ENCODE measurements around the gene SNHG17. TPM values are rescaled to one million over a fixed set of nuclear protein-coding genes. Genes with fewer than 3 reads are reported as not detected.

SNHG17 gene
- total RNA-seq, 1 donor from 2014 or later: 39.3 TPM

DNA sequence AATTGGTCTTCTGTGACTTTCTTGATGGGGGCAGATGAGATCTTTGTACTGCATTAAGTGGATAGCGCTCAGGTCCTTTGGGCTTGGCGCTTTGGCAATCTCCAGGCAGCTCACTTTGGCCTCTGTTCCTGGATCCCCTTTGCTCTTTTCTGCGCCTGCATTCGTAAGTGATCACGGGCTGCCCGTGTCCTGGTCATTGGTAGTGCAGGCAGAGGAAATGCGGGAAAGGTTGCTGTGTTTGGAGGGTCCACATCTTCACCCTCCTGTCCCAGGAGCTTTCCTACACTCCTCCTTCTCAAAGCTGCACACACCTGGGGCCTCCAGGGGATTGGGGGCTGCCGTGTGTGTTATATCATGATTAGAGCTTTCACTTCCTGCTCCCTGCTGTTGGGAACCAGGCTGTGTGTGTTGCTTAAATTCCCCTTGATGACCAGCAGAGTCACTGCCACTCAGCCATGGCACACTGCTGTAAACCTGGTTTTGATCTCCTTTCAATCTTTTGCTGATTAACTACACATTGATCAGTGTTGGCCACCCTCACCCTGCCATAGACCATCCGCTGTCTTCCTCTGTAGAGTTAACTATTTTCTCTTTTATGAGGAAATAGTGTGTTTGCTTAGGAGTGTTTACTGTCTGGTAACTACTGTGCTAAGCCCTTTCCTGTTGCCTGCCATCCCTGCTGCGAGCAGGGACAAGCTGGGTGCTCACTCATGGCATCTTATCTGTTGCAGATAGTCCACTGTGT, 13.0 kb upstream of the SNHG17 start:
- H3K27me3 Mint-ChIP-seq (ENCODE audit: low read depth, unreplicated experiment): no peaks in the 10 kb centered on the region
- no peak overlapping the region for H3K4me3 ChIP-seq (ENCODE audit: insufficient read depth, low read depth, low read length)

DNA sequence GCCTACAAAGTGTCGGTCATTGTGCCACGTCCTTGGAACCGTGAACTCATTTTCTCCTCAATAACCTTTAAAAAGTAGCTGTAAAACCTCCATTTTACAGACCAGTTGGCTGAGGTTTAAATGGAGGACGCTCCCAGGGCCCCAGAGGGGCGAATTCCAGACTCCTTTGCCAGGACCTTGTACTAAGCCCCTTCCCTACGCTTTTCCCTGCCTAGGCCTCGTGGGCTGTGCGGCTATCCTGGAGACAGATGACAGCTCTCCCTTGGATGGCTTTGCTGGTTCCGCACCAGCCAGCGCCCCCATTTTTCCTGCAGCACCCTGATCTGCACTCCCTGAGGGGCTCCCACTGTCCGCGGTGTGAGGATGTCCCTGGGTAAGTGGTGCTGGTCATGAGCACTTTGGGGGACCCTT, 12.1 kb upstream of the SNHG17 start:
- Mint-ChIP-seq H3K27me3 (ENCODE audit: low read depth, unreplicated experiment) (peaks cover 5% of the 10 kb centered on the region), H3K9me3 (ENCODE audit: unreplicated experiment) (no peaks in the 10 kb centered on the region), H3K4me3 (ENCODE audit: unreplicated experiment) (peak overlapping the region; percentile 79), H3K27ac (ENCODE audit: unreplicated experiment) (peak overlapping the region; percentile 62), H3K36me3 (ENCODE audit: low read depth, unreplicated experiment) (peaks cover 20% of the 10 kb centered on the region), H3K4me1 (ENCODE audit: low read depth, unreplicated experiment) (peaks cover 32% of the 10 kb centered on the region)
- H3K4me1 ChIP-seq (ENCODE audit: insufficient read depth, low read length): peaks cover 30% of the 10 kb centered on the region
- H4K20me1 ChIP-seq (ENCODE audit: insufficient read depth, low read length): no peaks in the 10 kb centered on the region
- peaks cover 25% of the 10 kb centered on the region for H3K79me2 ChIP-seq (ENCODE audit: insufficient read depth, low read length)
- no peaks in the 10 kb centered on the region for H3K9me3 ChIP-seq (ENCODE audit: insufficient read depth, low read depth, low read length)
- peak overlapping the region; percentile 74 for H2AFZ ChIP-seq (ENCODE audit: low read depth, low read length)
- no peak for FAIRE-seq
- H3K9ac ChIP-seq (ENCODE audit: low read length): peak overlapping the region; percentile 97
- peak overlapping the region; percentile 85 for H3K27ac ChIP-seq (ENCODE audit: low read depth, low read length)
- no peaks in the 10 kb centered on the region for H3K27me3 ChIP-seq (ENCODE audit: insufficient read depth, low read length)
- H3K36me3 ChIP-seq (ENCODE audit: insufficient read depth, low read length): no peaks in the 10 kb centered on the region
- no peak for DNase-seq (ENCODE audit: low read depth)
- peak overlapping the region; percentile 97 for H3K4me2 ChIP-seq (ENCODE audit: low read length)
- H3K4me3 ChIP-seq (ENCODE audit: insufficient read depth, low read depth, low read length): peak overlapping the region; percentile 84
- TF ChIP-seq, protein P1, sequence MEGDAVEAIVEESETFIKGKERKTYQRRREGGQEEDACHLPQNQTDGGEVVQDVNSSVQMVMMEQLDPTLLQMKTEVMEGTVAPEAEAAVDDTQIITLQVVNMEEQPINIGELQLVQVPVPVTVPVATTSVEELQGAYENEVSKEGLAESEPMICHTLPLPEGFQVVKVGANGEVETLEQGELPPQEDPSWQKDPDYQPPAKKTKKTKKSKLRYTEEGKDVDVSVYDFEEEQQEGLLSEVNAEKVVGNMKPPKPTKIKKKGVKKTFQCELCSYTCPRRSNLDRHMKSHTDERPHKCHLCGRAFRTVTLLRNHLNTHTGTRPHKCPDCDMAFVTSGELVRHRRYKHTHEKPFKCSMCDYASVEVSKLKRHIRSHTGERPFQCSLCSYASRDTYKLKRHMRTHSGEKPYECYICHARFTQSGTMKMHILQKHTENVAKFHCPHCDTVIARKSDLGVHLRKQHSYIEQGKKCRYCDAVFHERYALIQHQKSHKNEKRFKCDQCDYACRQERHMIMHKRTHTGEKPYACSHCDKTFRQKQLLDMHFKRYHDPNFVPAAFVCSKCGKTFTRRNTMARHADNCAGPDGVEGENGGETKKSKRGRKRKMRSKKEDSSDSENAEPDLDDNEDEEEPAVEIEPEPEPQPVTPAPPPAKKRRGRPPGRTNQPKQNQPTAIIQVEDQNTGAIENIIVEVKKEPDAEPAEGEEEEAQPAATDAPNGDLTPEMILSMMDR (IDR thresholded peaks at IDR 0.05; ENCODE audit: insufficient read depth, low read depth, low read length): no peak
- TF ChIP-seq EZH2 (IDR thresholded peaks at IDR 0.05; ENCODE audit: insufficient read depth, low read length): no peak

More for the DNA sequence above, 13.0 kb upstream of the SNHG17 start:
- Histone ChIP-seq H3K27me3 (ENCODE audit: insufficient read depth, low read length) (no peaks in the 10 kb centered on the region), H3K4me1 (ENCODE audit: insufficient read depth, low read length) (peaks cover 38% of the 10 kb centered on the region), H3K9ac (ENCODE audit: low read length) (no peak overlapping the region), H3K9me3 (ENCODE audit: insufficient read depth, low read depth, low read length) (no peaks in the 10 kb centered on the region), H3K79me2 (ENCODE audit: insufficient read depth, low read length) (peaks cover 25% of the 10 kb centered on the region), H3K36me3 (ENCODE audit: insufficient read depth, low read length) (no peaks in the 10 kb centered on the region), H2AFZ (ENCODE audit: low read depth, low read length) (no peak overlapping the region), H3K4me2 (ENCODE audit: low read length) (peak overlapping the region; percentile 97), H3K27ac (ENCODE audit: low read depth, low read length) (no peak overlapping the region), H4K20me1 (ENCODE audit: insufficient read depth, low read length) (no peaks in the 10 kb centered on the region)
- Mint-ChIP-seq H3K4me3 (ENCODE audit: unreplicated experiment) (peak overlapping the region; percentile 79), H3K9me3 (ENCODE audit: unreplicated experiment) (no peaks in the 10 kb centered on the region), H3K27ac (ENCODE audit: unreplicated experiment) (peak overlapping the region; percentile 62), H3K4me1 (ENCODE audit: low read depth, unreplicated experiment) (peaks cover 40% of the 10 kb centered on the region), H3K36me3 (ENCODE audit: low read depth, unreplicated experiment) (peaks cover 23% of the 10 kb centered on the region)
- no peak for TF ChIP-seq EZH2 (IDR thresholded peaks at IDR 0.05; ENCODE audit: insufficient read depth, low read length)
- TF ChIP-seq, protein P1 (IDR thresholded peaks at IDR 0.05; ENCODE audit: insufficient read depth, low read depth, low read length): no peak
- DNase-seq (ENCODE audit: low read depth): no peak
- no peak for FAIRE-seq

All from astrocyte (in vitro differentiated cells and primary cell).